Adrenal gland (tissue), 5 donors: ENCODE results near the gene CABP2.

Source experiments
- CTCF ChIP-seq, 6 experiments: fragments of 450-650 bp in 4 of 6; fragments of 200-600 bp in 2 of 6; sonication (generic) in 1 of 6; IDR thresholded peaks; 1 replicate in 5 of 6; 2 replicates in 1 of 6; pipeline versions ENCODE4 v1.5.1 to v1.8.0; 2016 to 2021; ENCODE audit warnings: antibody characterized with exemption in 6 of 6, mild to moderate bottlenecking in 2 of 6, moderate library complexity in 1 of 6
- POLR2A ChIP-seq, 2 donors: fragments of 450-650 bp; IDR thresholded peaks; one replicate each; pipeline ENCODE4 v1.6.1; 2017; ENCODE audit warnings: antibody characterized with exemption in 2 of 2, mild to moderate bottlenecking in 2 of 2, moderate library complexity in 1 of 2
- donor health status: DM: no; HTN: no; CAD: no.

- TF ChIP-seq CTCF (IDR thresholded peaks at IDR 0.05) (no peak), POLR2A (IDR thresholded peaks at IDR 0.05) (no peak)
Observed at GRCh38 chr11:67470337-67471002, 52.8 kb downstream of the CABP2 start.
